ENCODE measurements around the gene DSG2. TPM values are rescaled to one million over a fixed set of nuclear protein-coding genes. Genes with fewer than 3 reads are reported as not detected.

DSG2 gene
- total RNA-seq, 2 donors from 2014 or later, result 112 to 144 TPM

DNA sequence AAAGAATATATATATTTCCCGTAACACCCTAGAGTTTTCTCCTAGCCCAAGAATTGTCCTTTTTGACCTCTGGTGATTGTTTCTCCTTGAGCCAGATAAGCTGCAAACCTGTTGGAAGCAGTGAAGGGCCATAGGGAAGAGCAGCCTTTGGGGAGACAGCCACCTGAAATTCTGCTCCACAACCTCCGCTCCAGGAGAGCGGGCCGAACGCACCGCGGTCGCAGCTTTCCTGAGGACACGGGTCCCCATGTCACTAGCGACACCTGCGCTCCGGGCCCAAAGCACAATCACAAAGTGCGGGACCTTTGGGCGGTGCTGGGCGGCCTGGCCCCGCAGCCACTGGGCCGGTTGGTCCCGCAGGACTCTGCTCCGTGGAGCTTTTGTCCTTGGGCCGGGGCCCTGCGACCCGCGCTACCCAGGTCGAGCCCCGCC is 557 bp upstream of the DSG2 start:
- peaks cover 5% of the 10 kb centered on the region for H3K4me1 ChIP-seq (ENCODE audit: control insufficient read depth, insufficient read depth, low read length)
- DNase-seq, result no peak
- H3K9me3 ChIP-seq (ENCODE audit: control insufficient read depth, low read length), result no peaks in the 10 kb centered on the region
- WGBS, 2 experiments (ENCODE audit: insufficient coverage in 1 of 2, insufficient read length in 1 of 2), result 6 to 13% methylated on average over 11 to 25 of the region's 25 CpGs
- peaks cover 5% of the 10 kb centered on the region for H3K27me3 ChIP-seq (ENCODE audit: control insufficient read depth, insufficient read depth, low read length, poor library complexity, severe bottlenecking)
- TF ChIP-seq, protein P1, sequence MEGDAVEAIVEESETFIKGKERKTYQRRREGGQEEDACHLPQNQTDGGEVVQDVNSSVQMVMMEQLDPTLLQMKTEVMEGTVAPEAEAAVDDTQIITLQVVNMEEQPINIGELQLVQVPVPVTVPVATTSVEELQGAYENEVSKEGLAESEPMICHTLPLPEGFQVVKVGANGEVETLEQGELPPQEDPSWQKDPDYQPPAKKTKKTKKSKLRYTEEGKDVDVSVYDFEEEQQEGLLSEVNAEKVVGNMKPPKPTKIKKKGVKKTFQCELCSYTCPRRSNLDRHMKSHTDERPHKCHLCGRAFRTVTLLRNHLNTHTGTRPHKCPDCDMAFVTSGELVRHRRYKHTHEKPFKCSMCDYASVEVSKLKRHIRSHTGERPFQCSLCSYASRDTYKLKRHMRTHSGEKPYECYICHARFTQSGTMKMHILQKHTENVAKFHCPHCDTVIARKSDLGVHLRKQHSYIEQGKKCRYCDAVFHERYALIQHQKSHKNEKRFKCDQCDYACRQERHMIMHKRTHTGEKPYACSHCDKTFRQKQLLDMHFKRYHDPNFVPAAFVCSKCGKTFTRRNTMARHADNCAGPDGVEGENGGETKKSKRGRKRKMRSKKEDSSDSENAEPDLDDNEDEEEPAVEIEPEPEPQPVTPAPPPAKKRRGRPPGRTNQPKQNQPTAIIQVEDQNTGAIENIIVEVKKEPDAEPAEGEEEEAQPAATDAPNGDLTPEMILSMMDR (conservative IDR thresholded peaks at IDR 0.05), result peak; percentile 46
- H3K9me3 Mint-ChIP-seq, result no peaks in the 10 kb centered on the region
- peak overlapping the region; percentile 96 for H3K4me3 Mint-ChIP-seq
- H3K4me3 ChIP-seq (ENCODE audit: low read length), result peak overlapping the region; percentile 90
- peak overlapping the region; percentile 88 for H3K27ac Mint-ChIP-seq
- H3K4me1 Mint-ChIP-seq, result peaks cover 21% of the 10 kb centered on the region
- H3K36me3 Mint-ChIP-seq (ENCODE audit: low read depth), result no peaks in the 10 kb centered on the region
- no peak overlapping the region for H3K27ac ChIP-seq (ENCODE audit: low read depth, low read length)
- peaks cover 7% of the 10 kb centered on the region for H3K27me3 Mint-ChIP-seq (ENCODE audit: insufficient read depth)
- no peaks in the 10 kb centered on the region for H3K36me3 ChIP-seq (ENCODE audit: control insufficient read depth, insufficient read depth, low read length)
- peak overlapping the region; percentile 89 for H3K9ac ChIP-seq (ENCODE audit: extremely low read depth, low read length, poor library complexity, severe bottlenecking)

DNA sequence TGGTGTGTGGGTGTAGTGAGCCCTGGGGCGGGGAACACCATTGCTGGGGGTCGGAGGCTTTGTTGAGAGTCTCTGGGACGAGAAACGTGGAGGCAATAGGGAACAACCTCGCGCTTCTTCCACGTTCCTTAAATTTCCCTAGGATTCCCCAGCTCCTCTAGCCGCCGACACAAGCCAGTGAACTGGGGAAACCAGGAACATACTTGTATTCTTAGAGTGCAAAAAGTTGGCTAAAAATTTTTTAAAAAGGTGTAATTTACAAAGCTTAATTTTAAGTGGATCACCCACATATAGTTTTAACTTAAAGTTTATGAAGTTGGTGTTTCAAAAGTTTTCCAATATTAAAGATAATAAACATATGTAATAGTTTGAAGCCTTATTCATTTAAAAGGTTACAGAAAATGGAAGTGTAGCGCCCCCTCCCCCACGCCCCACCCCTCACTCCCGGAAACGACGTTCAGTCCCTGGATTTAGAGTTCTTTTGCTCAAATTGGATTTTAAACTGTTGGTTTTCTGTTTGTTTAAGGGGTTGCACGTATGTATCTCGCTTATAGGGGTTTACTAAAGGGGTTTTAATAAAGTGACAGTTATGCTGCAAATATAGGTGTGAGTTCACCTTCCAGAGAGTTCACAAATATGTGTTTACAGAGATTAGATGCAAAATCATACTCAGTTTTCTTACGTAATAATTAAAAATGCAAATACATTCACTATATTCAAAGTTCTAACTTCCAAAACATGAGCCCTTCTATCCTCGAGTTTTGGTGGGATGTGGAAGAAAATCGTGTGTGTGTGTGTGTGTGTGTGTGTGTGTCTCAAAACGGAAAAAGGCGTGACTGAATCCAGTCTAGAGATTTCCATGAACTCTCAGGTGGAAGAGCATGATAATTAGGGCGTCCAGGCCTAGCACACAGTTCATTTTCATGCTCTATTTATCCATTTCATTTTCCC is 872 bp downstream of the DSG2 start:
- peak overlapping the region; percentile 96 for H3K4me3 Mint-ChIP-seq
- Histone ChIP-seq H3K4me3 (ENCODE audit: low read length) (peak overlapping the region; percentile 90), H3K27me3 (ENCODE audit: control insufficient read depth, insufficient read depth, low read length, poor library complexity, severe bottlenecking) (peaks cover 5% of the 10 kb centered on the region), H3K36me3 (ENCODE audit: control insufficient read depth, insufficient read depth, low read length) (no peaks in the 10 kb centered on the region), H3K9me3 (ENCODE audit: control insufficient read depth, low read length) (no peaks in the 10 kb centered on the region), H3K9ac (ENCODE audit: extremely low read depth, low read length, poor library complexity, severe bottlenecking) (peak overlapping the region; percentile 89), H3K4me1 (ENCODE audit: control insufficient read depth, insufficient read depth, low read length) (peaks cover 5% of the 10 kb centered on the region), H3K27ac (ENCODE audit: low read depth, low read length) (no peak overlapping the region)
- peaks cover 7% of the 10 kb centered on the region for H3K27me3 Mint-ChIP-seq (ENCODE audit: insufficient read depth)
- H3K36me3 Mint-ChIP-seq (ENCODE audit: low read depth), result no peaks in the 10 kb centered on the region
- WGBS, 2 experiments (ENCODE audit: insufficient coverage in 1 of 2, insufficient read length in 1 of 2), result 0 to 3% methylated on average over 4 to 19 of the region's 22 CpGs
- no peaks in the 10 kb centered on the region for H3K9me3 Mint-ChIP-seq
- H3K27ac Mint-ChIP-seq, result peak overlapping the region; percentile 97
- TF ChIP-seq, protein P1 (conservative IDR thresholded peaks at IDR 0.05), result no peak
- no peak for DNase-seq
- H3K4me1 Mint-ChIP-seq, result peaks cover 21% of the 10 kb centered on the region

DNA sequence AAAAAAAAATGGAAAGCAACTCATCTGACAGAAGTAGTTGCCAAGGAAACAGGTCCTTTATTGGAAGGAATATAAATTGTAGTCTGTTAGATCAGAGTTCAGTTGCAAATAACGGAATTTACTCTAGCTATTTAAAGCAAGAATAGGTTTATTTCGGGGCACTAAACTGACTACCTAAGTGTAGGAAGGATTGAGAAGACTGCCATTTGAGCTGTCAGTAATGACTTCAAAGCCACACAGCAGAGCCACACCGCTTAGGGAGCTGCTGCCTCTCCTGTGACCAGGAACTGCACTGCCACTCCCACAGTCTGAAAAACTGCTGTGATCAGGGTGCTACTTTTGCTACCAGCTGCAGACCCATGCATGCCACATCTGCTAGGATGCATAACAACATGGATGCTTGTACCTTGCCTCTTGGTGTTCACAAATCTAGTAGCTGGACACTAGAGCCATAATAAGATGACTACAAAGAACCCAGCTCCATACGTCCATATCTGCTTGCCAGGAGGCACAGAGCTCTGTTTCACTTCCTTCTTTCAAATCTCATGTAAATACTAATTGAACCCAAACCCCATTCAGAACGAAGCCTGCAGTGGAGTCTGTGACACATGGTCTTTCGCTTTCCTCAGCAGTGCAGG is 2.2 kb downstream of the DSG2 start:
- 78 to 82% methylated on average over 5 to 6 of the region's 6 CpGs for WGBS, 2 experiments (ENCODE audit: insufficient coverage in 1 of 2, insufficient read length in 1 of 2)
- Mint-ChIP-seq H3K36me3 (ENCODE audit: low read depth) (no peaks in the 10 kb centered on the region), H3K4me3 (peak overlapping the region; percentile 40), H3K27ac (no peak overlapping the region), H3K9me3 (no peaks in the 10 kb centered on the region), H3K4me1 (peaks cover 21% of the 10 kb centered on the region), H3K27me3 (ENCODE audit: insufficient read depth) (peaks cover 7% of the 10 kb centered on the region)
- H3K9ac ChIP-seq (ENCODE audit: extremely low read depth, low read length, poor library complexity, severe bottlenecking), result no peak overlapping the region
- no peak overlapping the region for H3K27ac ChIP-seq (ENCODE audit: low read depth, low read length)
- DNase-seq, result no peak
- no peaks in the 10 kb centered on the region for H3K9me3 ChIP-seq (ENCODE audit: control insufficient read depth, low read length)
- H3K27me3 ChIP-seq (ENCODE audit: control insufficient read depth, insufficient read depth, low read length, poor library complexity, severe bottlenecking), result peaks cover 5% of the 10 kb centered on the region
- peaks cover 5% of the 10 kb centered on the region for H3K4me1 ChIP-seq (ENCODE audit: control insufficient read depth, insufficient read depth, low read length)
- TF ChIP-seq, protein P1 (conservative IDR thresholded peaks at IDR 0.05), result no peak
- H3K36me3 ChIP-seq (ENCODE audit: control insufficient read depth, insufficient read depth, low read length), result no peaks in the 10 kb centered on the region
- peak overlapping the region; percentile 90 for H3K4me3 ChIP-seq (ENCODE audit: low read length)

Measured in endodermal cell (in vitro differentiated cells).